ENCODE data around the gene WDR54.
"Not testable (repeated sequence)": the region's sequence is repeated elsewhere in the genome, so short reads cannot be mapped to it uniquely, and the experiment has no call there.

Gene WDR54

GRCh38 chr2:74461187-74462053 is 39.9 kb downstream of the WDR54 start:
- peaks cover 29 to 43% of the 10 kb centered on the region in 2 donors for H3K4me1 ChIP-seq (ENCODE audit: control insufficient read depth in 1 of 2, insufficient read depth in 2 of 2, low read length in 2 of 2)
- H3K9ac ChIP-seq (ENCODE audit: low read depth in 1 of 2, low read length in 2 of 2): no peak overlapping the region
- no peak overlapping the region for H3K27ac ChIP-seq (ENCODE audit: low read depth, low read length)
- H3K9me3 ChIP-seq (ENCODE audit: control insufficient read depth in 1 of 2, low read length in 2 of 2): no peaks in the 10 kb centered on the region
- H3K4me3 ChIP-seq (ENCODE audit: low read depth in 1 of 2, low read length in 2 of 2): no peak overlapping the region
- no peaks in the 10 kb centered on the region for H3K27me3 ChIP-seq (ENCODE audit: control insufficient read depth in 1 of 2, insufficient read depth in 2 of 2, low read length in 2 of 2)
- H3K36me3 ChIP-seq (ENCODE audit: control insufficient read depth in 1 of 2, insufficient read depth in 2 of 2, low read length in 2 of 2): peaks cover 11 to 25% of the 10 kb centered on the region in 2 donors

GRCh38 chr2:74462054-74462785 is 40.7 kb downstream of the WDR54 start:
- H3K36me3 ChIP-seq (ENCODE audit: control insufficient read depth in 1 of 2, insufficient read depth in 2 of 2, low read length in 2 of 2): peaks cover 11 to 25% of the 10 kb centered on the region in 2 donors
- H3K9ac ChIP-seq (ENCODE audit: low read depth in 1 of 2, low read length in 2 of 2): peak overlapping the region; percentile 50 to 60
- peaks cover 22 to 35% of the 10 kb centered on the region in 2 donors for H3K4me1 ChIP-seq (ENCODE audit: control insufficient read depth in 1 of 2, insufficient read depth in 2 of 2, low read length in 2 of 2)
- no peak overlapping the region for H3K27ac ChIP-seq (ENCODE audit: low read depth, low read length)
- no peaks in the 10 kb centered on the region for H3K9me3 ChIP-seq (ENCODE audit: control insufficient read depth in 1 of 2, low read length in 2 of 2)
- H3K27me3 ChIP-seq (ENCODE audit: control insufficient read depth in 1 of 2, insufficient read depth in 2 of 2, low read length in 2 of 2): no peaks in the 10 kb centered on the region
- H3K4me3 ChIP-seq (ENCODE audit: low read depth in 1 of 2, low read length in 2 of 2): peak overlapping the region in 1 of 2 donors; percentile 53

GRCh38 chr2:74462786-74463105 is 41.2 kb downstream of the WDR54 start:
- H3K27me3 ChIP-seq (ENCODE audit: control insufficient read depth in 1 of 2, insufficient read depth in 2 of 2, low read length in 2 of 2): no peaks in the 10 kb centered on the region
- H3K9ac ChIP-seq (ENCODE audit: low read depth in 1 of 2, low read length in 2 of 2): peak overlapping the region; percentile 50 to 60
- H3K36me3 ChIP-seq (ENCODE audit: control insufficient read depth in 1 of 2, insufficient read depth in 2 of 2, low read length in 2 of 2): peaks cover 11 to 25% of the 10 kb centered on the region in 2 donors
- H3K9me3 ChIP-seq (ENCODE audit: control insufficient read depth in 1 of 2, low read length in 2 of 2): no peaks in the 10 kb centered on the region
- H3K27ac ChIP-seq (ENCODE audit: low read depth, low read length): no peak overlapping the region
- H3K4me3 ChIP-seq (ENCODE audit: low read depth in 1 of 2, low read length in 2 of 2): peak overlapping the region; percentile 30 to 53
- peaks cover 22 to 34% of the 10 kb centered on the region in 2 donors for H3K4me1 ChIP-seq (ENCODE audit: control insufficient read depth in 1 of 2, insufficient read depth in 2 of 2, low read length in 2 of 2)

GRCh38 chr2:74464406-74464805 is 42.9 kb downstream of the WDR54 start:
- Histone ChIP-seq H3K9ac (ENCODE audit: low read depth in 1 of 2, low read length in 2 of 2) (peak overlapping the region; percentile 84 to 94), H3K27ac (ENCODE audit: low read depth, low read length) (peak overlapping the region; percentile 68), H3K4me3 (ENCODE audit: low read depth in 1 of 2, low read length in 2 of 2) (peak overlapping the region; percentile 88 to 91), H3K36me3 (ENCODE audit: control insufficient read depth in 1 of 2, insufficient read depth in 2 of 2, low read length in 2 of 2) (peaks cover 11 to 25% of the 10 kb centered on the region in 2 donors), H3K27me3 (ENCODE audit: control insufficient read depth in 1 of 2, insufficient read depth in 2 of 2, low read length in 2 of 2) (no peaks in the 10 kb centered on the region), H3K4me1 (ENCODE audit: control insufficient read depth in 1 of 2, insufficient read depth in 2 of 2, low read length in 2 of 2) (peaks cover 16 to 27% of the 10 kb centered on the region in 2 donors), H3K9me3 (ENCODE audit: control insufficient read depth in 1 of 2, low read length in 2 of 2) (no peaks in the 10 kb centered on the region)

GRCh38 chr2:74470742-74471141 is 49.2 kb downstream of the WDR54 start:
- H3K9me3 ChIP-seq (ENCODE audit: control insufficient read depth in 1 of 2, low read length in 2 of 2); H3K27ac ChIP-seq (ENCODE audit: low read depth, low read length); H3K9ac ChIP-seq (ENCODE audit: low read depth in 1 of 2, low read length in 2 of 2); H3K4me3 ChIP-seq (ENCODE audit: low read depth in 1 of 2, low read length in 2 of 2); H3K27me3 ChIP-seq (ENCODE audit: control insufficient read depth in 1 of 2, insufficient read depth in 2 of 2, low read length in 2 of 2): not testable (repeated sequence)
- H3K36me3 ChIP-seq (ENCODE audit: control insufficient read depth in 1 of 2, insufficient read depth in 2 of 2, low read length in 2 of 2): peaks cover 14 to 16% of the 10 kb centered on the region in 2 donors
- peaks cover 13 to 24% of the 10 kb centered on the region in 2 donors for H3K4me1 ChIP-seq (ENCODE audit: control insufficient read depth in 1 of 2, insufficient read depth in 2 of 2, low read length in 2 of 2)

GRCh38 chr2:74471332-74472065 is 50.0 kb downstream of the WDR54 start:
- H3K9me3 ChIP-seq (ENCODE audit: control insufficient read depth in 1 of 2, low read length in 2 of 2): no peaks in the 10 kb centered on the region
- H3K4me1 ChIP-seq (ENCODE audit: control insufficient read depth in 1 of 2, insufficient read depth in 2 of 2, low read length in 2 of 2): peaks cover 9 to 24% of the 10 kb centered on the region in 2 donors
- peaks cover 14 to 16% of the 10 kb centered on the region in 2 donors for H3K36me3 ChIP-seq (ENCODE audit: control insufficient read depth in 1 of 2, insufficient read depth in 2 of 2, low read length in 2 of 2)
- H3K27ac ChIP-seq (ENCODE audit: low read depth, low read length): peak overlapping the region; percentile 86
- H3K4me3 ChIP-seq (ENCODE audit: low read depth in 1 of 2, low read length in 2 of 2): peak overlapping the region; percentile 93 to 98
- peak overlapping the region; percentile 96 to 97 for H3K9ac ChIP-seq (ENCODE audit: low read depth in 1 of 2, low read length in 2 of 2)
- no peaks in the 10 kb centered on the region for H3K27me3 ChIP-seq (ENCODE audit: control insufficient read depth in 1 of 2, insufficient read depth in 2 of 2, low read length in 2 of 2)

- Histone ChIP-seq H3K4me3 (ENCODE audit: low read depth in 1 of 2, low read length in 2 of 2) (peak within 1 kb of the TSS; percentile 93 to 98), H3K9me3 (ENCODE audit: control insufficient read depth in 1 of 2, low read length in 2 of 2) (no peaks in the 10 kb centered on the region), H3K4me1 (ENCODE audit: control insufficient read depth in 1 of 2, insufficient read depth in 2 of 2, low read length in 2 of 2) (peaks cover 15 to 30% of the 10 kb centered on the region in 2 donors), H3K27me3 (ENCODE audit: control insufficient read depth in 1 of 2, insufficient read depth in 2 of 2, low read length in 2 of 2) (no peaks in the 10 kb centered on the region), H3K9ac (ENCODE audit: low read depth in 1 of 2, low read length in 2 of 2) (peak within 1 kb of the TSS; percentile 96 to 97), H3K36me3 (ENCODE audit: control insufficient read depth in 1 of 2, insufficient read depth in 2 of 2, low read length in 2 of 2) (peaks cover 14 to 19% of the 10 kb centered on the region in 2 donors), H3K27ac (ENCODE audit: low read depth, low read length) (peak within 1 kb of the TSS; percentile 86)
Measured at GRCh38 chr2:74472086-74472944, 50.8 kb downstream of the WDR54 start, which contains the start of gene MRPL53. Gene MRPL53 (minus strand): TSS chr2:74472680. CDS start chr2:74472660, 20 bp downstream.

- Histone ChIP-seq H3K4me1 (ENCODE audit: control insufficient read depth in 1 of 2, insufficient read depth in 2 of 2, low read length in 2 of 2) (peaks cover 19 to 33% of the 10 kb centered on the region in 2 donors), H3K36me3 (ENCODE audit: control insufficient read depth in 1 of 2, insufficient read depth in 2 of 2, low read length in 2 of 2) (peaks cover 14 to 23% of the 10 kb centered on the region in 2 donors), H3K9ac (ENCODE audit: low read depth in 1 of 2, low read length in 2 of 2) (peak overlapping the region; percentile 96 to 97), H3K4me3 (ENCODE audit: low read depth in 1 of 2, low read length in 2 of 2) (peak overlapping the region; percentile 93 to 98), H3K27me3 (ENCODE audit: control insufficient read depth in 1 of 2, insufficient read depth in 2 of 2, low read length in 2 of 2) (no peaks in the 10 kb centered on the region), H3K27ac (ENCODE audit: low read depth, low read length) (peak overlapping the region; percentile 86), H3K9me3 (ENCODE audit: control insufficient read depth in 1 of 2, low read length in 2 of 2) (no peaks in the 10 kb centered on the region)
Measured at GRCh38 chr2:74472945-74473258, 51.4 kb downstream of the WDR54 start.

GRCh38 chr2:74474481-74474880 is 53.0 kb downstream of the WDR54 start:
- Histone ChIP-seq H3K27me3 (ENCODE audit: control insufficient read depth in 1 of 2, insufficient read depth in 2 of 2, low read length in 2 of 2) (no peaks in the 10 kb centered on the region), H3K27ac (ENCODE audit: low read depth, low read length) (no peak overlapping the region), H3K9ac (ENCODE audit: low read depth in 1 of 2, low read length in 2 of 2) (no peak overlapping the region), H3K9me3 (ENCODE audit: control insufficient read depth in 1 of 2, low read length in 2 of 2) (no peaks in the 10 kb centered on the region), H3K36me3 (ENCODE audit: control insufficient read depth in 1 of 2, insufficient read depth in 2 of 2, low read length in 2 of 2) (peaks cover 14 to 23% of the 10 kb centered on the region in 2 donors), H3K4me1 (ENCODE audit: control insufficient read depth in 1 of 2, insufficient read depth in 2 of 2, low read length in 2 of 2) (peaks cover 19 to 33% of the 10 kb centered on the region in 2 donors), H3K4me3 (ENCODE audit: low read depth in 1 of 2, low read length in 2 of 2) (no peak overlapping the region)
